HG02981 (cell line): ENCODE data around the gene TRIM22.

Experiments
- ATAC-seq: cut with Tn5 transposase; IDR thresholded peaks from one replicate; pipeline ENCODE4 v1.9.1; 2021; ENCODE audit warnings: mild to moderate bottlenecking, moderate library complexity; ENCODE audit not compliant: unreplicated experiment

Gene TRIM22

GRCh38 chr11:5737670-5738392 is 48.2 kb downstream of the TRIM22 start:
- no peak for ATAC-seq

- ATAC-seq = no peak
Measured at GRCh38 chr11:5738431-5738830, 48.8 kb downstream of the TRIM22 start.

GRCh38 chr11:5746614-5747013 is 57.0 kb downstream of the TRIM22 start:
- ATAC-seq = no peak

GRCh38 chr11:5749836-5750235 is 60.2 kb downstream of the TRIM22 start:
- ATAC-seq = no peak

- no peak for ATAC-seq
Measured at GRCh38 chr11:5753943-5754342, 64.4 kb downstream of the TRIM22 start, which contains the start of gene OR52N4. Gene OR52N4, plus strand, starts transcription at chr11:5754243. Its CDS starts 498 bp downstream, at chr11:5754741.
